ENCODE measurements around the gene HRCT1. TPM values are rescaled to one million over a fixed set of nuclear protein-coding genes. Genes with fewer than 3 reads are reported as not detected.

Gene HRCT1
- total and polyA plus RNA-seq, 5 experiments from 2014 or later: not detected

- POLR2A ChIA-PET: interaction anchor here (0.5 to 0.7 kb wide), 2 partner anchors 216 to 224 kb away, joined by 3 read pairs; no protein-coding TSS in a partner anchor
- ATAC-seq (no peak), DNase-seq (no peak)
- Mint-ChIP-seq H3K27ac (no peak overlapping the region), H3K27me3 (peaks cover 4 to 24% (median 15%) of the 10 kb centered on the region in 5 donors), H3K4me1 (peaks cover 4 to 7% (median 5%) of the 10 kb centered on the region in 4 donors), H3K36me3 (no peaks in the 10 kb centered on the region), H3K4me3 (no peak overlapping the region), H3K9me3 (no peaks in the 10 kb centered on the region)
These were observed 50.6 kb downstream of the HRCT1 start for GRCh38 chr9:35956651-35957050.

Other genes starting within 250 kb of the HRCT1 start
- over 10,000 TPM; 14,495 to 21,271 TPM for gene RMRP, start 248.2 kb upstream of the HRCT1 start, total RNA-seq
- gene RMRP, start 248.2 kb upstream of the HRCT1 start, polyA plus RNA-seq: 10 to 100 TPM in 1 of 3 donors, not detected in 2; 33.0 TPM
- gene CCDC107, start 247.9 kb upstream of the HRCT1 start, total RNA-seq: 10 to 100 TPM; 13.8 to 16.6 TPM
- 10 to 100 TPM; 45.9 to 59.0 (median 51.5) TPM for gene CCDC107, start 247.9 kb upstream of the HRCT1 start, polyA plus RNA-seq
- under 1 TPM in 1 of 2 experiments, not detected in 1; 0.29 TPM for gene ARHGEF39, start 241.0 kb upstream of the HRCT1 start, total RNA-seq
- under 1 TPM; 0.13 to 0.25 (median 0.24) TPM for gene ARHGEF39, start 241.0 kb upstream of the HRCT1 start, polyA plus RNA-seq
- not detected for gene CA9, start 232.3 kb upstream of the HRCT1 start, total RNA-seq
- gene CA9, start 232.3 kb upstream of the HRCT1 start, polyA plus RNA-seq: not detected
- 10 to 100 TPM; 92.3 to 98.5 TPM for gene TPM2, start 216.3 kb upstream of the HRCT1 start, total RNA-seq
- gene TPM2, start 216.3 kb upstream of the HRCT1 start, polyA plus RNA-seq: under 1 TPM in 1 of 3 donors, not detected in 2; 0.34 TPM
- gene TLN1, start 174.0 kb upstream of the HRCT1 start, total RNA-seq: 100 to 1,000 TPM; 204 to 233 TPM
- gene TLN1, start 174.0 kb upstream of the HRCT1 start, polyA plus RNA-seq: 10 to 100 TPM; 32.9 to 88.9 (median 36.4) TPM
- 10 to 100 TPM; 17.1 to 19.5 TPM for gene CREB3, start 173.5 kb upstream of the HRCT1 start, total RNA-seq
- gene CREB3, start 173.5 kb upstream of the HRCT1 start, polyA plus RNA-seq: 10 to 100 TPM; 29.8 to 40.3 (median 33.1) TPM
- 10 to 100 TPM; 56.7 to 65.4 TPM for gene GBA2, start 157.0 kb upstream of the HRCT1 start, total RNA-seq
- gene GBA2, start 157.0 kb upstream of the HRCT1 start, polyA plus RNA-seq: 10 to 100 TPM; 14.8 to 28.3 (median 22.0) TPM
- 10 to 100 TPM; 30.7 to 31.7 TPM for gene RGP1, start 156.9 kb upstream of the HRCT1 start, total RNA-seq
- gene RGP1, start 156.9 kb upstream of the HRCT1 start, polyA plus RNA-seq: 1 to 10 TPM; 6.8 to 9.6 (median 8.1) TPM
- 1 to 10 TPM in 1 of 2 experiments, under 1 TPM in 1; 0.88 to 1.7 TPM for gene MSMP, start 151.9 kb upstream of the HRCT1 start, total RNA-seq
- gene MSMP, start 151.9 kb upstream of the HRCT1 start, polyA plus RNA-seq: 1 to 10 TPM in 1 of 3 donors, not detected in 2; 1.3 TPM
- gene NPR2, start 114.6 kb upstream of the HRCT1 start, total RNA-seq: 10 to 100 TPM; 12.6 to 12.7 TPM
- under 1 TPM; 0.20 to 0.94 (median 0.36) TPM for gene NPR2, start 114.6 kb upstream of the HRCT1 start, polyA plus RNA-seq
- gene SPAG8, start 93.9 kb upstream of the HRCT1 start, total RNA-seq: 1 to 10 TPM; 7.0 to 8.9 TPM
- 1 to 10 TPM in 2 of 3 donors, under 1 TPM in 1; 0.17 to 2.2 (median 1.7) TPM for gene SPAG8, start 93.9 kb upstream of the HRCT1 start, polyA plus RNA-seq
- 10 to 100 TPM; 25.4 to 27.9 TPM for gene HINT2, start 91.2 kb upstream of the HRCT1 start, total RNA-seq
- gene HINT2, start 91.2 kb upstream of the HRCT1 start, polyA plus RNA-seq: 10 to 100 TPM; 73.0 to 87.9 (median 78.5) TPM
- gene FAM221B, start 77.5 kb upstream of the HRCT1 start, total RNA-seq: not detected
- gene FAM221B, start 77.5 kb upstream of the HRCT1 start, polyA plus RNA-seq: not detected
- 10 to 100 TPM in 1 of 2 experiments, 1 to 10 TPM in 1; 8.8 to 10.2 TPM for gene TMEM8B, start 77.0 kb upstream of the HRCT1 start, total RNA-seq
- 1 to 10 TPM; 1.5 to 2.4 (median 2.1) TPM for gene TMEM8B, start 77.0 kb upstream of the HRCT1 start, polyA plus RNA-seq
- not detected for gene OR13J1, start 35.8 kb upstream of the HRCT1 start, total RNA-seq
- gene OR13J1, start 35.8 kb upstream of the HRCT1 start, polyA plus RNA-seq: not detected
- not detected for gene SPAAR, start 3.3 kb downstream of the HRCT1 start, total RNA-seq
- gene SPAAR, start 3.3 kb downstream of the HRCT1 start, polyA plus RNA-seq: not detected
- not detected for gene OR2S2, start 52.0 kb downstream of the HRCT1 start, total RNA-seq
- gene OR2S2, start 52.0 kb downstream of the HRCT1 start, polyA plus RNA-seq: not detected
- 10 to 100 TPM in 1 of 2 experiments, 1 to 10 TPM in 1; 9.8 to 12.1 TPM for gene RECK, start 130.7 kb downstream of the HRCT1 start, total RNA-seq
- 10 to 100 TPM; 13.2 to 14.8 (median 13.5) TPM for gene RECK, start 130.7 kb downstream of the HRCT1 start, polyA plus RNA-seq
- 1 to 10 TPM; 7.0 to 7.6 TPM for gene GLIPR2, start 230.5 kb downstream of the HRCT1 start, total RNA-seq
- gene GLIPR2, start 230.5 kb downstream of the HRCT1 start, polyA plus RNA-seq: 10 to 100 TPM; 43.2 to 78.9 (median 55.3) TPM

Measured in naive thymus-derived CD8-positive, alpha-beta T cell (primary cell).